CD4-positive, alpha-beta T cell treated with Interleukin-12 subunit alpha and Interleukin-12 subunit beta, for 1 hour (primary cell): ENCODE data around the gene AFAP1.

Experiments used
- DNase-seq: peaks from one replicate; pipeline ENCODE4 v3.0.0-alpha.2; 2020

The AFAP1 gene

GRCh38 chr4:7798178-7798995, 141.3 kb downstream of the AFAP1 start:
- no peak for DNase-seq

DNA sequence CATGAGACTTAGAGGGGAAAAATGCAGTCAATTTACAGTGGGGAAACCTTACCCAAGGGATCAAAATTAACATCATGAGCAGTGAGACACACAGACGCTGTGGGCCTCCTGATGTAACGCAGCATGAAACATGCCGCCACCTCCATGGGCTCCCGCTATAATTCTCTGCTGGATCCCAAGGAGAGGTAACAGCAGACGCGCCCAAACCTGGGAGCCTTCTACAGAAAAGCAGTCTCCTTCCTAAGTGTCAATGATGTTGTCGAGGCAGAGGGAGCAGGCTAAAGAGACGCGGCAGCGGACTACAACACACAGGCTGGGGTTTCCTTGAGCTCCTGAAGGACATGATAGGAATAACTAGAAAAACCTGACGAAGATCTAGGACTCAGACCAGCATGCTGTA, 142.3 kb downstream of the AFAP1 start:
- no peak for DNase-seq

GRCh38 chr4:7795983-7796382, 143.7 kb downstream of the AFAP1 start:
- DNase-seq = no peak

- DNase-seq = no peak
Measured at GRCh38 chr4:7793186-7793585, 146.5 kb downstream of the AFAP1 start.

DNA sequence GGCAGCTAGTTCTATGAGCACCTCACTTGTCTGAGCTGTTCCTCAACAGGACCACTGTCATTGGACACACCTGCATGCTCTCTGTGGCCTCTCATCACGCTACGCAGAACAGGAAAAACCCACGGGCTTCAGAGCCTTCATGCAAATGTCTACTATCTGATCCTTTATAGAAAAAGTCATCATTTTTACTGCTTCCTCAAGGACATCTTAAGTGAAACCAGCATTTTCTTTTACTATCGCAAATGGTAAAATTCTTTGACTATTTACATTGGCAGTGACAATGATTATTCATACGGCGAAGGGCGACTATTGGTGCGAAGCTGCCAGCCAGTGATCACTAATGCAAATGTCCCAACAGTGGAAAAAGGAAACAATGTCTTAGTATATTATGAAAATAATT, 147.0 kb downstream of the AFAP1 start:
- DNase-seq = no peak

GRCh38 chr4:7790999-7791398, 148.7 kb downstream of the AFAP1 start:
- DNase-seq = no peak

DNA sequence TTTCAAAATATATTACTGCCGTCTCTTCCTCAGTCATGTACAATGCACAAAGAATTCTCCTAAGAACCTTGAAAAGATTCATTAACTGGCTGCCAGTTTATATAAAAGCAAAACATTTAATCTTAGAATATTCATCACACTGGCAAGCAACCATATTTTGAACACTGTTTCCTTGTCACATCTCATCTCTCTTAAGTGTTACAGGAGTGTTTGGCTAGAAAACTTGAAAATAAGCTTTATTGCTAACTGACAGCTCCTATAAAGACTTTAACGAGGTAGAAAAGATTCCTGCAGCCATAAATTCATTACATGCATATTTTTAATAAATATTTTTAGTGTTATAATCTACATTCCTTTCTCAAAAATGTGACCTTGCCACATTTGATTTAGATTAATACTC, 149.6 kb downstream of the AFAP1 start:
- no peak for DNase-seq

DNA sequence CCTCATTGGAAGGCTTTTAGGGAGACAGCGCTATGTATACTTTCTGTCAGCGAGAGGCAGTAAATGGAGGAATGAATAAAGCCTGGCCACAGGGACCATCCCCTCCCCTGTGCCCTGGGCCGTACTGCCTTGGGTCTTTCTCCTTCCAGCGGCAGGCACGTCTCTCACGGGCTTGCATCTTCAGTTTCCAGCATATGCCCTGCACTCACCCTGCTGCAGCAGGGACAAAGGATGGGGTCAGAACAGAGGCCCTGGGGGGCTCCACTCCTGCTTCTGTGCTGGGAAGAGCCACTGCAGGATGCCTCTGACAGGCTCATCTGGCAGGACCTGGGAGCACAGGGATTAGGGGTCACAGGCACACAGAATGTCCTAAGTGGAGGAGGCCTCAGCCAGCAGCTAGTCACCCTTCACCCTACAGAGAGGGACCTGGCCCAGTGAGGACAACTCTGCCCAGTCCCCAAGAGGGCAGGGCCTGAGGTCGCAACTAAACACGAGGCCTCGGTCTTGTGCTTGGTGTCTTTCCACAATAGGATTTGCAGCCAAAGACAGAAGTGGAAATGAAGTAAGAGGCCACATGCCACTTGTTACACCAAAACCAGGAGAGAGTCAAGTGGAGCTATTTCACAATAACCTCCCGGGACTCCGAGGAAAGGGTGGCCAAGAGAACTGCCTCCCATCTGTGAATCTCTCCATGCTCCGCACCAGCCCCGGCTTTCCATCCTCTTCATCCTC, 150.8 kb downstream of the AFAP1 start:
- no peak for DNase-seq

DNA sequence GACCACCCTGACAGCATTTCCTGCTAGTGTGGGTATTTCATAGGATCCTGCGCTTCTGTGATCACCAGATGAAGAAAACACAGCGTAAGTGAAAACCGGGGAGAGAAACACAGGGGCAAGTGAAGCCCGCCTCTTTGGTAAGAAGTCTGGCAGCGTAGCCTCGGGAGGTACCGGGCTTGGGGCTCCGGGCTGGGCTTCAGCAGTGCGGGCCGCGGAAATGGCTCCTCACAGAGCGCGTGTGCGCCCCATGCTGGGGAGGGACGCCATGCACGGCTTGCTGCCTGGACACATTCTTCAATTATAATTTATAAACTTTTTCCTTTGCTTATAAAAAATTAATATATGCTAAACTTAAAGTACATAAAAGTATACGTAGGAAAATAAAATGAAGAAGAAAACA, 151.5 kb downstream of the AFAP1 start:
- DNase-seq = no peak

GRCh38 chr4:7787681-7788141, 151.9 kb downstream of the AFAP1 start:
- no peak for DNase-seq

- no peak for DNase-seq
Measured at GRCh38 chr4:7787067-7787466, 152.6 kb downstream of the AFAP1 start.

DNA sequence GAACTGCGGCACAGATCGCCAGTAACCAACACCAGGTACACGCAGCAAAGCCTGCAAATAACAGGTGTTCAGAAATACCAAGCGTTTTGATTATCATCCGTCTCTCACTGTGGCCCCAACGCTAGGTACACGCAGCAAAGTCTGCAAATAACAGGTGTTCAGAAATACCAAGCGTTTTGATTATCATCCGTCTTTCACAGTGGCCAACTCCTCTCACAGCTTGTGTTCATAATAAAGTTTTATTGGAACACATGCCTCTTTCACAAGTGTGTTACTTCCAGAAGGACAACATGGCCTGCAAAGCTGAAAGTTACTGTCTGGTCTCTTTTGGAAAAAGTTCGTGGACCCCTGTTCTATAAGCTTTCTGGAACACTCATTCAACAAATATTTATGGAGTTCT, 153.1 kb downstream of the AFAP1 start:
- DNase-seq = no peak

DNA sequence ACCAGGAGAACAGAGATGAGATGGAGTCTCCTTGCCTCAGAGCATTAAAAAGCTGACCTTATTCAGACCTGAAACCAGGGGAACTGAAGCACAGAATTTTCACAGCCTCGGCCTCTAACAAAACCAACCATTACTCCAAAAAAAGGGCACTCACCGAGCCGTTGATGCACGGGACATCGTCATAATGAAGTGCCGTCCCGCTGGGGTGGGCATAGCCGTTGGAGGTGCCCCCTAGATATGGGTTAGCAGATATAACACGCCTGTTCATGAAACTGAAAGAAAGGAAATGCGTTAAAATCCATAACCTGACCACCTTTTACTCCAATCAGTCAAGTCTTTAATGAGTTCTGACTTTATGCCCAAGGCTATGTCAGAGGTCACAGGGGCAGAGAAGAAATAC, 153.6 kb downstream of the AFAP1 start:
- no peak for DNase-seq

DNA sequence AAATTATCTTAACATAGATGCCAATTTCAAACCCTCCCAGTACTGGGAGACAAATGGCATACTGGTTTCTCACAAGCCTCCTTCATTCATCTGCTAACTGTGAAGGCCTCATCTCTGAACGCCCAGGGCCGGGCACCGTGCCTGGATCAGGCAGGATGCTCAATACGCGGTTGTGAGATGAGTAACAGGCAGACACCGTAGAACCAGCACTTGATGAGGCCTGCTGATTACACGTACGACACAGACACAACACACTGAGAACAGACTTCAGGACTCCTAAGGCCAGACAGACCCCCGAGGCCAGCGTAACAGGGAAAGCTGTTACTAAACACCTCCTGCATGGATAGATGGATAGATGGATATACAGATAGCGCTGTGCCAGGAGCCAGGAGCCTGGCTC, 154.6 kb downstream of the AFAP1 start:
- DNase-seq = no peak

DNA sequence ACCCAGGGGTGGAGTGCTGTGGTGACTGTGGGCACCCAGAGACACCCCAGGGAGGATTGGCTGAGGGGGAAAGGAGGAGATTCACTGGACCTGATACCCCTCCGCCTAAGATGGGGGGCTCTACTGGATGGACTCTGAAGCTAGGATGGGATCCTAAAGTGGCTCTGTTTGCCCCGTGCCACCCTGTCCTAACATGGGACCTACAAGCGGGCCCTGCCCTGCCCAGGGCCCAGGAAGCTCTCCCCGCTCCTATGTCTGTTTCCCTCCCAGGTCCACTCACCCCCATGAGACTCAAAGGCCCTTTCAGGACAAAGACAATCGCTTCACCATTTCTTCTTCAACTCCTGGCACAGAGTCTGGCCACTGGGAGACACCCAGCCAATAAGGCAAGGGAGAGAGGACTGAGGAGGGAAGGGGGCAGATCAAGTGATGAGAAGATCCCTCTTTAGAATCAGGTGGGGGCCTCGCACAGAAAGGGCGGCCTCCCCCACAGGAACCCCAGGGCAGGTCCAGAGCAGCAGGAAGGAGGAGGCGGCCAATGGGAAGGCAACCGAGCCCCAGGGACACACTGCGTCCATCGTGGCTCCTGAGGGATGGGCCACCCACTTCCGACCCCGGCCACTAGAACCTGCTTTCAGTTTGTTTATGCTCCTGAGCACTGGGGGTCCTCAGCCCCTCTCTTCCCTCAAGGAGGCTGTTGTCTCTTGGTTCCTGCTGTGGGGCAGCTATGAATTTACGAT, 155.4 kb downstream of the AFAP1 start:
- DNase-seq = no peak

GRCh38 chr4:7783541-7783940, 156.1 kb downstream of the AFAP1 start:
- no peak for DNase-seq

DNA sequence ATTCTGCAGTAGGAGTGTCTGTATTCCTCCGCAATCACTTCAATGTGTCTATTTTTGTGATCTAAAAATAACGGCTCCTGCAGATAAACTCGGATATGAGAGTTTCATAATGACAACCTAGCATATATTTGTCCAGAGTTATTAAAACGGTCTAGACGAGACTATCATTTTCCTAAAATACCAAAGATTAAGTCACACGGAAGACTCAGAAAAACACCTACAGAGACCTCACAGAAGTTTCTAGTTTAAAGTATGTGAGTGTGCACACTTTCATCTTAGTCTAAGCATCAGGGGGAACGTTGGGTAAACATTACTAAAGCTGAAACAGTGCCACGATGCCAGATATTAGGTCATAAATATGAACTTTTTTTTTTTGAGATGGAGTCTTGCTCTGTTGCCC, 156.9 kb downstream of the AFAP1 start:
- no peak for DNase-seq

- DNase-seq = no peak
Measured at GRCh38 chr4:7781993-7782392, 157.7 kb downstream of the AFAP1 start.

GRCh38 chr4:7781366-7781765, 158.3 kb downstream of the AFAP1 start:
- no peak for DNase-seq

DNA sequence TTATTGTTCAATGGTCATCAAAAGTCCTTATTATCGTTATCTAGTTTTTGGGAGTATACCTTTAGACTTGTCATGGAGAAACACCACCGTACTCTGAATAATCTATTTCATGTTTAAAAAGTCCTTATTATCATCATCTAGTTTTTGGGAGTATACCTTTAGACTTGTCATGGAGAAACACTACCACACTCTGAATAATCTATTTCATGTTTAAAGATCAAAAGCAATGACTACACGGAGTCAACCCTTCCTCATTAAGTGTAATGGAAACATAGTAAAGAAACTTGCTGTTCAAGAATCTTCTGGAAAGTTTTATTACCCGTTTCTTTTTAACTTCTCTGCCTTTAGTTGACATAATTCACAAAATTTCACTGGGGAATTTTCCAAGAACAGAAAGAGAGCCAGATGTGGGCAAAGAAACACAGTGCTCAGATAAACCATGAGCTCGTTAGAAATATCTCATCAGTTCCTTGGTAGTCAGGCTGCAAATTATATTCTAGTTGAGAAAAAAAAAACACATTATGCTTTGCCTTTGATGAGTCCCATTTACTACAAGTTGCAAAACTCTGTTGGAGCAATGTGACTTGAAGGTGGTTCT, 158.8 kb downstream of the AFAP1 start:
- no peak for DNase-seq

DNA sequence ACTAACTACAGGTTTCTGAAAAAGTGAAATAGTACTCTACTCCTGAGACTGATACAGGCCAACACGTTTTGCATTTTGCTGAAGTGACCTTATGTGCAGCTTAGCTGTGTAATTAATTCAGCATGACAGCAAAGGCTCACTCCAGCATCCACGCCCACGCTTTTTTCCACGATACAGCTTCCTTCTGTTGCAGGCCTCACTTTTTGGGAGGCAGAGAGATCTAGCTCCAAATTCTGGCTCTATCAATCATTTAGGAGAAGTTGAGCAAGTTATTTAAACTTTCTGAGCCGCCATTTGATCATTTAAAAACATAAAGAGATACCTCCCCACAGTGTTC, 160.3 kb downstream of the AFAP1 start:
- DNase-seq = no peak

- no peak for DNase-seq
Measured at GRCh38 chr4:7778510-7779431, 160.9 kb downstream of the AFAP1 start.
